Thyroid gland (tissue), 4 donors: ENCODE results near the gene CHFR. TPM values are rescaled to one million over a fixed set of nuclear protein-coding genes. Genes with fewer than 3 reads are reported as not detected.

Experiments used
- DNase-seq, 2 donors: peaks; one replicate each; pipeline ENCODE4 v3.0.0-alpha.2; 2019
- H3K27ac ChIP-seq, 3 donors: fragments of 200-600 bp; sonication (generic); 1 replicate in 2 of 3; 2 replicates in 1 of 3; pipeline ENCODE4 v1.5.1; 2016 to 2019; ENCODE audit warnings: mild to moderate bottlenecking in 1 of 3, moderate library complexity in 1 of 3
- H3K27me3 ChIP-seq: fragments of 200-600 bp; sonication (generic); one replicate; pipeline ENCODE4 v1.5.1; 2019
- H3K36me3 ChIP-seq, 2 donors: fragments of 200-600 bp; sonication (generic); one replicate each; pipeline ENCODE4 v1.5.1; 2016 to 2019
- H3K4me1 ChIP-seq, 2 donors: fragments of 200-600 bp; sonication (generic); one replicate each; pipeline ENCODE4 v1.5.1; 2017 to 2019
- H3K4me3 ChIP-seq, 3 donors: fragments of 200-600 bp; sonication (generic); replicated peaks in 1 of 3; 1 replicate in 2 of 3; 2 replicates in 1 of 3; pipeline ENCODE4 v1.5.1; 2016; ENCODE audit warnings: mild to moderate bottlenecking in 1 of 3
- H3K9me3 ChIP-seq: fragments of 200-600 bp; sonication (generic); one replicate; pipeline ENCODE4 v1.5.1; 2017
- CTCF ChIP-seq, 6 experiments: fragments of 200-600 bp in 3 of 6; fragments of 450-650 bp in 3 of 6; sonication (generic) in 3 of 6; IDR thresholded peaks; one replicate each; pipeline ENCODE4 v1.5.1; 2016 to 2019; ENCODE audit warnings: antibody characterized with exemption in 6 of 6, mild to moderate bottlenecking in 2 of 6, inconsistent platforms in 1 of 6, moderate library complexity in 1 of 6
- POLR2A ChIP-seq, 2 donors: fragments of 450-650 bp; IDR thresholded peaks; one replicate each; pipeline ENCODE4 v1.6.1; 2017; ENCODE audit warnings: antibody characterized with exemption in 2 of 2, mild to moderate bottlenecking in 2 of 2, moderate library complexity in 1 of 2
- WGBS, 2 donors: methylation state at CpG; one replicate each; pipeline ENCODE4 v1.1.5; 2017; 5-methylcytosine and 5-hydroxymethylcytosine counted together
- intact Hi-C: fragments of 100-400 bp; cut with DNase I; formaldehyde crosslinking; loops from one replicate; pipeline ENCODE4 v1.15.1; 2023
- total RNA-seq, 4 donors: library from RNA; depleted of rRNA; stranded (reverse); fragments of >200 nt; gene quantifications; one replicate each; pipeline ENCODE4 v1.2.3, GENCODE V29; 2016

CHFR gene
- total RNA-seq, 4 donors from 2014 or later: 21.8 to 40.6 (median 27.7) TPM

- intact Hi-C loops: no loop called here
- Histone ChIP-seq H3K27me3 (no peaks in the 10 kb centered on the region), H3K27ac (no peak overlapping the region), H3K9me3 (no peaks in the 10 kb centered on the region), H3K36me3 (peaks cover 42 to 66% of the 10 kb centered on the region in 2 donors), H3K4me1 (no peaks in the 10 kb centered on the region), H3K4me3 (no peak overlapping the region)
- 96 to 97% methylated on average over 5 to 15 of the region's 15 CpGs for WGBS, 2 donors
- no peak for DNase-seq
- no peak for TF ChIP-seq POLR2A (IDR thresholded peaks at IDR 0.05)
These were observed 99.5 kb downstream of the CHFR start for GRCh38 chr12:132787877-132788276.

GRCh38 chr12:132786192-132786591 lies 101.2 kb downstream of the CHFR start:
- intact Hi-C loops: no loop called here
- no peak overlapping the region for H3K27ac ChIP-seq
- peaks cover 58 to 75% of the 10 kb centered on the region in 2 donors for H3K36me3 ChIP-seq
- no peaks in the 10 kb centered on the region for H3K27me3 ChIP-seq
- no peak overlapping the region for H3K4me3 ChIP-seq
- no peak for DNase-seq
- TF ChIP-seq CTCF (IDR thresholded peaks at IDR 0.05): no peak
- TF ChIP-seq POLR2A (IDR thresholded peaks at IDR 0.05): no peak
- WGBS, 2 donors: 93 to 96% methylated on average over 10 to 19 of the region's 21 CpGs
- H3K9me3 ChIP-seq: no peaks in the 10 kb centered on the region
- no peaks in the 10 kb centered on the region for H3K4me1 ChIP-seq

GRCh38 chr12:132784580-132784979 lies 102.8 kb downstream of the CHFR start:
- no peak for TF ChIP-seq POLR2A (IDR thresholded peaks at IDR 0.05)
- TF ChIP-seq CTCF (IDR thresholded peaks at IDR 0.05): no peak
- H3K27ac ChIP-seq: no peak overlapping the region
- no peak overlapping the region for H3K4me3 ChIP-seq
- no peaks in the 10 kb centered on the region for H3K27me3 ChIP-seq
- no peaks in the 10 kb centered on the region for H3K4me1 ChIP-seq
- H3K9me3 ChIP-seq: no peaks in the 10 kb centered on the region
- H3K36me3 ChIP-seq: peaks cover 69 to 83% of the 10 kb centered on the region in 2 donors
- WGBS, 2 donors: 90 to 93% methylated on average over 9 of the region's 9 CpGs
- intact Hi-C loops: no loop called here
- DNase-seq: no peak

- peaks cover 64 to 83% of the 10 kb centered on the region in 2 donors for H3K36me3 ChIP-seq
- no peaks in the 10 kb centered on the region for H3K4me1 ChIP-seq
- no peak for DNase-seq
- no peak for TF ChIP-seq POLR2A (IDR thresholded peaks at IDR 0.05)
- no peak for TF ChIP-seq CTCF (IDR thresholded peaks at IDR 0.05)
- no peak overlapping the region for H3K4me3 ChIP-seq
- 92 to 93% methylated on average over 21 to 22 of the region's 22 CpGs for WGBS, 2 donors
- no peaks in the 10 kb centered on the region for H3K9me3 ChIP-seq
- H3K27ac ChIP-seq: no peak overlapping the region
- H3K27me3 ChIP-seq: no peaks in the 10 kb centered on the region
- intact Hi-C loops: no loop called here
These were observed 103.4 kb downstream of the CHFR start for GRCh38 chr12:132783917-132784531.

Other genes with a start within 250 kb of the CHFR start
- 10 to 100 TPM; 19.2 to 28.1 (median 23.9) TPM for gene POLE, start 200.3 kb downstream of the CHFR start, total RNA-seq
- gene PXMP2, start 200.0 kb downstream of the CHFR start, total RNA-seq: 10 to 100 TPM; 25.7 to 57.6 (median 38.4) TPM
- 10 to 100 TPM; 21.6 to 45.8 (median 26.0) TPM for gene PGAM5, start 176.8 kb downstream of the CHFR start, total RNA-seq
- gene ANKLE2, start 125.8 kb downstream of the CHFR start, total RNA-seq: 10 to 100 TPM; 50.7 to 70.7 (median 55.3) TPM
- gene GOLGA3, start 58.7 kb downstream of the CHFR start, total RNA-seq: 100 to 1,000 TPM in 2 of 4 donors, 10 to 100 TPM in 2; 73.8 to 106 (median 88.8) TPM
- 10 to 100 TPM; 22.6 to 26.1 (median 24.1) TPM for gene ZNF605, start 68.7 kb upstream of the CHFR start, total RNA-seq
- gene ZNF26, start 98.8 kb upstream of the CHFR start, total RNA-seq: 10 to 100 TPM; 10.3 to 25.4 (median 16.4) TPM
- gene ZNF84, start 149.9 kb upstream of the CHFR start, total RNA-seq: 10 to 100 TPM; 36.5 to 71.7 (median 42.0) TPM
- 10 to 100 TPM; 20.7 to 38.1 (median 28.0) TPM for gene ZNF140, start 193.3 kb upstream of the CHFR start, total RNA-seq
- 1 to 10 TPM; 4.6 to 7.0 (median 6.0) TPM for gene ZNF891, start 242.7 kb upstream of the CHFR start, total RNA-seq
- gene ZNF10, start 243.0 kb upstream of the CHFR start, total RNA-seq: 10 to 100 TPM; 27.8 to 50.0 (median 37.6) TPM